Measurements from ENCODE around the gene MAFG. TPM values are rescaled to one million over a fixed set of nuclear protein-coding genes. Genes with fewer than 3 reads are reported as not detected.

Gene MAFG
- polyA plus RNA-seq, 3 donors from 2014 or later = 1.1 to 4.8 (median 1.3) TPM

- Mint-ChIP-seq H3K4me3 (peak overlapping the region; percentile 82 to 87 (median 85)), H3K36me3 (peaks cover 0 to 4% (median 0%) of the 10 kb centered on the region in 3 donors), H3K9me3 (no peaks in the 10 kb centered on the region), H3K27me3 (ENCODE audit: low read depth in 3 of 3) (peaks cover 23 to 38% (median 33%) of the 10 kb centered on the region in 3 donors), H3K27ac (peak overlapping the region; percentile 88 to 95 (median 90)), H3K4me1 (peaks cover 21 to 34% of the 10 kb centered on the region in 2 donors)
- peak in 2 of 3 donors; percentile 41 to 42 for DNase-seq
Observed at GRCh38 chr17:81869221-81870130, 58.1 kb downstream of the MAFG start.

- H3K27ac Mint-ChIP-seq = peak overlapping the region in 4 of 6 donors; percentile 42 to 93 (median 68)
- no peaks in the 10 kb centered on the region for H3K9me3 Mint-ChIP-seq
Observed at GRCh38 chr17:81868674-81869220, 58.8 kb downstream of the MAFG start.

More at GRCh38 chr17:81868674-81869220, 58.8 kb downstream of the MAFG start:
- Mint-ChIP-seq H3K27me3 (ENCODE audit: low read depth in 3 of 3) (peaks cover 23 to 39% (median 35%) of the 10 kb centered on the region in 3 donors), H3K36me3 (peaks cover 0 to 4% (median 0%) of the 10 kb centered on the region in 3 donors), H3K4me3 (peak overlapping the region in 1 of 5 donors; percentile 49), H3K4me1 (peaks cover 22 to 35% of the 10 kb centered on the region in 2 donors)
- DNase-seq = no peak

Other genes starting within 250 kb of the MAFG start
- gene ARL16, start 243.9 kb downstream of the MAFG start, polyA plus RNA-seq = 10 to 100 TPM; 31.1 to 75.2 (median 61.8) TPM
- 10 to 100 TPM; 12.4 to 40.4 (median 17.3) TPM for gene HGS, start 243.7 kb downstream of the MAFG start, polyA plus RNA-seq
- gene MRPL12, start 224.4 kb downstream of the MAFG start, polyA plus RNA-seq = 10 to 100 TPM; 43.1 to 79.4 (median 58.7) TPM
- gene SLC25A10, start 215.5 kb downstream of the MAFG start, polyA plus RNA-seq = 1 to 10 TPM; 5.6 to 7.5 (median 5.9) TPM
- not detected for gene GCGR, start 123.6 kb downstream of the MAFG start, polyA plus RNA-seq
- gene MCRIP1, start 94.4 kb downstream of the MAFG start, polyA plus RNA-seq = 100 to 1,000 TPM; 112 to 178 (median 124) TPM
- gene PPP1R27, start 92.7 kb downstream of the MAFG start, polyA plus RNA-seq = not detected
- 100 to 1,000 TPM; 365 to 534 (median 475) TPM for gene P4HB, start 67.2 kb downstream of the MAFG start, polyA plus RNA-seq
- gene ARHGDIA, start 56.4 kb downstream of the MAFG start, polyA plus RNA-seq = 100 to 1,000 TPM; 100 to 245 (median 133) TPM
- gene ALYREF, start 36.1 kb downstream of the MAFG start, polyA plus RNA-seq = 10 to 100 TPM; 36.2 to 63.3 (median 40.1) TPM
- 100 to 1,000 TPM; 339 to 578 (median 348) TPM for gene ANAPC11, start 36.0 kb downstream of the MAFG start, polyA plus RNA-seq
- gene NPB, start 25.5 kb downstream of the MAFG start, polyA plus RNA-seq = not detected
- 10 to 100 TPM; 44.7 to 59.6 (median 49.5) TPM for gene PCYT2, start 16.3 kb downstream of the MAFG start, polyA plus RNA-seq
- gene SIRT7, start 9.6 kb downstream of the MAFG start, polyA plus RNA-seq = 10 to 100 TPM; 27.2 to 54.7 (median 36.2) TPM
- 1 to 10 TPM; 1.1 to 3.3 (median 1.9) TPM for gene PYCR1, start 9.6 kb upstream of the MAFG start, polyA plus RNA-seq
- not detected for gene MYADML2, start 19.5 kb upstream of the MAFG start, polyA plus RNA-seq
- gene NOTUM, start 33.5 kb upstream of the MAFG start, polyA plus RNA-seq = not detected
- gene ASPSCR1, start 49.9 kb upstream of the MAFG start, polyA plus RNA-seq = 10 to 100 TPM; 21.1 to 32.9 (median 31.3) TPM
- 100 to 1,000 TPM in 2 of 3 donors, 10 to 100 TPM in 1; 70.0 to 104 (median 100) TPM for gene CENPX, start 95.1 kb upstream of the MAFG start, polyA plus RNA-seq
- 1 to 10 TPM; 4.7 to 9.9 (median 5.2) TPM for gene LRRC45, start 95.6 kb upstream of the MAFG start, polyA plus RNA-seq
- not detected for gene RAC3, start 103.9 kb upstream of the MAFG start, polyA plus RNA-seq
- 100 to 1,000 TPM; 144 to 242 (median 165) TPM for gene DCXR, start 110.0 kb upstream of the MAFG start, polyA plus RNA-seq
- 1 to 10 TPM; 2.2 to 3.7 (median 3.2) TPM for gene RFNG, start 124.1 kb upstream of the MAFG start, polyA plus RNA-seq
- gene GPS1, start 124.2 kb upstream of the MAFG start, polyA plus RNA-seq = 100 to 1,000 TPM; 174 to 212 (median 183) TPM
- gene DUS1L, start 138.1 kb upstream of the MAFG start, polyA plus RNA-seq = 10 to 100 TPM; 61.7 to 85.3 (median 82.5) TPM
- 1 to 10 TPM in 1 of 3 donors, under 1 TPM in 2; 0.10 to 2.7 (median 0.23) TPM for gene FASN, start 170.5 kb upstream of the MAFG start, polyA plus RNA-seq